AG04450 (cell line): Measurements from ENCODE around the gene CTNNBL1. TPM values are rescaled to one million over a fixed set of nuclear protein-coding genes. Genes with fewer than 3 reads are reported as not detected.

Source experiments
- CTCF ChIA-PET: fragments of 300-600, 350-600 bp; formaldehyde crosslinking; extraction: SDS; loops from one replicate; lab custom pipeline; 2022; ENCODE audit warnings: antibody characterized with exemption, inconsistent platforms; lab: Charles Lee
- POLR2A ChIA-PET: fragments of 350-600 bp; formaldehyde crosslinking; extraction: SDS; loops from one replicate; lab custom pipeline; 2021; ENCODE audit warnings: antibody characterized with exemption, inconsistent platforms; lab: Yijun Ruan, JAX
- DNase-seq: peaks from one replicate; pipeline ENCODE4 v3.0.0-alpha.2; 2011; ENCODE audit warnings: low read depth, low spot score
- H3K27ac ChIP-seq: one replicate; pipeline ENCODE4 v1.5.1; 2012; ENCODE audit warnings: low read depth, low read length, control low read depth
- H3K27me3 ChIP-seq: one replicate; pipeline ENCODE4 v1.6.0; 2012; ENCODE audit warnings: low read length; ENCODE audit not compliant: control insufficient read depth, insufficient read depth
- H3K4me3 ChIP-seq: 2 replicates; pipeline ENCODE4 v1.5.1; 2011; ENCODE audit warnings: mild to moderate bottlenecking, low read depth, low read length, control low read depth
- H3K9me3 ChIP-seq: 2 replicates; pipeline ENCODE4 v1.5.1; 2012; ENCODE audit warnings: low read length; ENCODE audit not compliant: control insufficient read depth, insufficient read depth
- polyA plus RNA-seq: library from polyadenylated mRNA; depleted of rRNA; stranded (reverse); fragments of >200 nt; gene quantifications from 2 replicates; pipeline ENCODE4 v1.2.3, GENCODE V29; 2011
- TF ChIP-seq, protein P1 (sequence below): IDR thresholded peaks from 2 replicates; pipeline ENCODE4 v1.5.1; 2011; ENCODE audit warnings: low read depth, low read length, control low read depth, inconsistent platforms

Gene CTNNBL1
- polyA plus RNA-seq, 1 experiment = 27.1 TPM

DNA sequence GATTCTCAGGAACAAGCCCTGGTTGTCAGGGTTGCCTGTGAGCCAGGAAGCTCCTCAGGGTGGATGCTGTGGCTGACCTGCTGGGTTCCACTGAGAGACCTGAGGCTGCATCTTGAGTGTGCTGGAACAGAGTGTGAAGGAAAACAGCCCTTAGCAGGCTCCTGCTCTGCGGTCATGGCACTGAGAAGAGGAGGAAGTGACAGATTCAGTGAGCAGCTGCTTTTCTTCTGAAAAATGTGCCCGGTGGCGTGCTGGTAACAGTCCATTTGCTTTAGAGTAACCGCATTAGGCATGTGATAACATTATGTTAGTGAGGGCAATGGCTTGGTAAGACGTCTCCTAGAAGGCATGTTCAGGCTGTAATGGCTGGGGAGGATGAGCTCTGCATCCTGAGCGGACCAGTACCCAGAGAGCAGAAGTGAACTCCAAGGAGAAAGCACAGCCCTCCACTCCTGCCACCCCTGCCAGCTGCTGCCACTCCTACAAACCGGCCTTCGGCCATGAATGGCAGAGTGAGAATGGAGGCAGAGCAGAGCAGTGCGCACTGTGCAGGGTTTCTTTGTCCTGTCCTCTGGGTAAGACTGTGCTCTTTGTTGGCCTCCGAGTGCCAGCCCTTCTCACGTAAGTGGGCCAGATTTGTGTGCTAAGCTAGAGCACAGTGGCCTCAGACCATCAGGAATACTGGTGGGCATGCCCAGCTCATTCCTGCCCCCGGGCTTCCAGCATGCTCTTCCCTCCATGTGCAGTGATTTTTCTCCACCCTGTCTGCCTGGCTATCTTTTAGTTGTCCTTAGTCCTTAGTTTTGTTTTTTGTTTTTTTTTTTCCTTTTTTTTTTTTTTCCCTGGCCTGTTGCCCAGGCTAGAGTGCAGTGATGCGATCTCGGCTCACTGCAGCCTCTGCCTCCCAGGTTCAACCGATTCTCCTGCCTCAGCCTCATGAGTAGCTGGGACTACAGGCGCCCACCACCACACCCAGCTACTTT is 111.0 kb downstream of the CTNNBL1 start:
- ChIA-PET CTCF (interaction anchor here (0.7 kb wide), 1 partner anchor 602 kb away, joined by 5 read pairs; no protein-coding TSS in a partner anchor), POLR2A (no interaction called here)
- Histone ChIP-seq H3K9me3 (no peaks in the 10 kb centered on the region), H3K27ac (no peak overlapping the region), H3K4me3 (no peak overlapping the region), H3K27me3 (no peaks in the 10 kb centered on the region)
- TF ChIP-seq, protein P1, sequence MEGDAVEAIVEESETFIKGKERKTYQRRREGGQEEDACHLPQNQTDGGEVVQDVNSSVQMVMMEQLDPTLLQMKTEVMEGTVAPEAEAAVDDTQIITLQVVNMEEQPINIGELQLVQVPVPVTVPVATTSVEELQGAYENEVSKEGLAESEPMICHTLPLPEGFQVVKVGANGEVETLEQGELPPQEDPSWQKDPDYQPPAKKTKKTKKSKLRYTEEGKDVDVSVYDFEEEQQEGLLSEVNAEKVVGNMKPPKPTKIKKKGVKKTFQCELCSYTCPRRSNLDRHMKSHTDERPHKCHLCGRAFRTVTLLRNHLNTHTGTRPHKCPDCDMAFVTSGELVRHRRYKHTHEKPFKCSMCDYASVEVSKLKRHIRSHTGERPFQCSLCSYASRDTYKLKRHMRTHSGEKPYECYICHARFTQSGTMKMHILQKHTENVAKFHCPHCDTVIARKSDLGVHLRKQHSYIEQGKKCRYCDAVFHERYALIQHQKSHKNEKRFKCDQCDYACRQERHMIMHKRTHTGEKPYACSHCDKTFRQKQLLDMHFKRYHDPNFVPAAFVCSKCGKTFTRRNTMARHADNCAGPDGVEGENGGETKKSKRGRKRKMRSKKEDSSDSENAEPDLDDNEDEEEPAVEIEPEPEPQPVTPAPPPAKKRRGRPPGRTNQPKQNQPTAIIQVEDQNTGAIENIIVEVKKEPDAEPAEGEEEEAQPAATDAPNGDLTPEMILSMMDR = no peak
- DNase-seq = no peak

DNA sequence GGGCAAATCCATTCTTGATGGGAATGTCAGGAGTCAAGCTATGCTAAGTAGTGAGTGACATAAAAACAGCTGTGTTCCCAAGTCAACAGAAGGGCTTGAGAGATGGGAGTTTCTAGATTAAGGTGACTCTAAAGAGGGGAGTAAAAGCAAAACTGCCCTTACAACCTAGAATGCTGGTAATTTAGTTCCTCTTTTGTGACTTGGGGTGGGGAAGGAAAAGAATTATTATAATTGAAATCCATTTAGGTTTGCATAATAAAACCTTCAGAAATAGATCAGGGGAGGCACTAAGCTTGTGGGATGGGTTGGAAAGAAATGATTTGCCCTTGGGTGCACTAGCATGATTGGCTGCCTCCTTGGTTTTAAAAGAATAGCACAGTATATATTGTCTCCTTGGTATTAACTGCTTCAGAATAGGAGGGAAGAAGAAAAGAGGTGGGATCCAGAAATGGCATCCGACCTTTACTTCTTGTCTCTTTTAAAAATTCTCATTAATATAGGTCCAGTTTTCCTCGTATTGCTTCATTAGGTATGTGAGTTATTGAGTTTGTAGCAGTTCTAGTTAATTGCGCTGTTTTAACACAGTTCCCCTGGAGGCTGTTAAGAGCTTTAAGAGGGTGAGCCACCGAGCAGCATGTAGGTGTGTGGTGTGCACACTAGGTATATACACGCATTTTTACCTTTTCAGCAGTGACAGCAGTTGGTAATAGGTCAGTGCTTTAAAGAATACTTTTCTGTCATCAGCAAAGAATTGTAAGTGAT is 113.8 kb downstream of the CTNNBL1 start:
- DNase-seq = no peak
- H3K9me3 ChIP-seq = no peaks in the 10 kb centered on the region
- POLR2A ChIA-PET = no interaction called here
- no peaks in the 10 kb centered on the region for H3K27me3 ChIP-seq
- H3K27ac ChIP-seq = no peak overlapping the region
- CTCF ChIA-PET = no interaction called here
- TF ChIP-seq, protein P1 = no peak
- H3K4me3 ChIP-seq = no peak overlapping the region

DNA sequence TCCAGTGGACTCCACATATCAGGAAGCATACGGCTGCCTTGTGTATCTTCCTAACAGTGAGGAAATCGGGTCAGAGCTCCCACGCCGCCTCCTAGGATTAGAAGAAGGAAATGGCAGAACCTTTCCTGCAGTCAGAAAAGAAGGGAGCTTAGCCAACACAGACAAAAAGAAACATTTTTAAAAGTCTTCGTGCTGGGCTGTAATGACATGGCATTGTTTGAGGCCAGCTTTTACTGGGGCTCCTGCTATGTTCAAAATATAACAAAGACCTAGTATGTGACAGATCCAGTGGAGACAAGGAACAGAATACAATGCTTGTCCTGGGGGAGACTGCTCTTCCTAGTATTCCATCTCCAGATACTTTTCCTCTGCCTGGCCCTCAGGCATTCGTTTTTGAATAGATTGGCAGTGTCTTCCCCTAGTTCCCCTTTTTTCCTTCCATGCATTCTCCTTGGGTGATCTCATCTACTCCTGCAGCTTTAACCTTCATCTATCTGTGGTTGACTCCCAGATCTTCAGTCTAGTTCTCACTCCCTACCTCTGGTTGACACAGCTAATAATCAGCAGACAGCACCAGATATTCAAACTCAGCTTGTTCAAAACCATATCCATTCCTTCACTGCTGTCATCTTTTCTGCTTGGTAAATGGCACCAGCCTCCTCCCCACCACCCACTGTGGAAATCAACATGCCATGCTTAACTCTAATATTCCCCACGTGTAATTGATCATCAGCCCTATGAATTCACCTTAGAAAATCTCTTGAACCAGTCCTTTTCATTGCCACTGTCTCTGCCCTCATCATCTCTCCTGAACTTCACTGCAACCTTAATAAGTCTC is 114.6 kb downstream of the CTNNBL1 start:
- ChIA-PET CTCF (no interaction called here), POLR2A (no interaction called here)
- Histone ChIP-seq H3K4me3 (no peak overlapping the region), H3K27ac (no peak overlapping the region), H3K27me3 (no peaks in the 10 kb centered on the region), H3K9me3 (no peaks in the 10 kb centered on the region)
- no peak for DNase-seq
- TF ChIP-seq, protein P1 = no peak

DNA sequence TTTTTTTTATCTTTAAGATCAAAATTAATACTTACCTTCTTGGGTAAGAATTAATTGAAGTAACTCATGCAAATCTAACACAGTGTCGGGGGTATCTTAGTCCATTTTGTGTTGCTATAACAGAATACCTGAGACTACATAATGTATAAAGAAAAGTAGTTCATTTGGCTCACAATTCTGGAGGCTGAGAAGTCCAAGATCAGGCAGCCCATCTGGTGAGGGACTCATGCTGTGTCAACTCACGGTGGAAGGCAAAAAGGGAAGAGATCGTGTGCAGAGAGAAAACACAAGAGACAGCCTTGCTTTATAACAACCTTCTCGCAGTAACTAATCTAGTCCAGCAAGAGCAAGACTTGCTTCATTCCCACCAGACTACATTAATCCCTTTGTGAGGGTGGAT is 116.2 kb downstream of the CTNNBL1 start:
- Histone ChIP-seq H3K27ac (no peak overlapping the region), H3K27me3 (no peaks in the 10 kb centered on the region), H3K9me3 (no peaks in the 10 kb centered on the region), H3K4me3 (no peak overlapping the region)
- TF ChIP-seq, protein P1 = no peak
- POLR2A ChIA-PET = no interaction called here
- CTCF ChIA-PET = no interaction called here
- DNase-seq = no peak
